NT2/D1 (cell line): ENCODE measurements around the gene SOAT2.

Experiments
- DNase-seq: peaks from one replicate; pipeline ENCODE4 v3.0.0-alpha.2; 2011; ENCODE audit warnings: low read depth, low spot score
- H3K27me3 ChIP-seq: 2 replicates; pipeline ENCODE4 v1.6.0; 2011; ENCODE audit warnings: mild to moderate bottlenecking; ENCODE audit not compliant: insufficient read length, insufficient read depth
- H3K36me3 ChIP-seq: 2 replicates; pipeline ENCODE4 v1.6.1; 2011; ENCODE audit warnings: mild to moderate bottlenecking, low read length, mixed read lengths; ENCODE audit not compliant: insufficient read depth, insufficient read length
- H3K4me1 ChIP-seq: 2 replicates; pipeline ENCODE4 v1.5.1; 2011; ENCODE audit not compliant: insufficient read depth, insufficient read length
- H3K4me3 ChIP-seq: 2 replicates; pipeline ENCODE4 v1.5.1; 2011; ENCODE audit warnings: low read depth; ENCODE audit not compliant: insufficient read length
- H3K9ac ChIP-seq: 2 replicates; pipeline ENCODE4 v1.6.0; 2011; ENCODE audit warnings: low read depth; ENCODE audit not compliant: insufficient read length
- H3K9me3 ChIP-seq: 2 replicates; pipeline ENCODE4 v1.5.1; 2011; ENCODE audit warnings: mild to moderate bottlenecking, low read length; ENCODE audit not compliant: insufficient read depth
- SUZ12 ChIP-seq: IDR thresholded peaks from 2 replicates; pipeline ENCODE4 v1.6.1; 2011; ENCODE audit not compliant: insufficient read length, insufficient read depth; ENCODE audit errors: extremely low read depth
- YY1 ChIP-seq: IDR thresholded peaks from 2 replicates; pipeline ENCODE4 v1.6.1; 2011; ENCODE audit not compliant: insufficient read length, insufficient read depth
- ZNF274 ChIP-seq: IDR thresholded peaks from 2 replicates; pipeline ENCODE4 v1.6.1; 2011; ENCODE audit warnings: mild to moderate bottlenecking, low read depth, low read length

SOAT2 gene

DNA sequence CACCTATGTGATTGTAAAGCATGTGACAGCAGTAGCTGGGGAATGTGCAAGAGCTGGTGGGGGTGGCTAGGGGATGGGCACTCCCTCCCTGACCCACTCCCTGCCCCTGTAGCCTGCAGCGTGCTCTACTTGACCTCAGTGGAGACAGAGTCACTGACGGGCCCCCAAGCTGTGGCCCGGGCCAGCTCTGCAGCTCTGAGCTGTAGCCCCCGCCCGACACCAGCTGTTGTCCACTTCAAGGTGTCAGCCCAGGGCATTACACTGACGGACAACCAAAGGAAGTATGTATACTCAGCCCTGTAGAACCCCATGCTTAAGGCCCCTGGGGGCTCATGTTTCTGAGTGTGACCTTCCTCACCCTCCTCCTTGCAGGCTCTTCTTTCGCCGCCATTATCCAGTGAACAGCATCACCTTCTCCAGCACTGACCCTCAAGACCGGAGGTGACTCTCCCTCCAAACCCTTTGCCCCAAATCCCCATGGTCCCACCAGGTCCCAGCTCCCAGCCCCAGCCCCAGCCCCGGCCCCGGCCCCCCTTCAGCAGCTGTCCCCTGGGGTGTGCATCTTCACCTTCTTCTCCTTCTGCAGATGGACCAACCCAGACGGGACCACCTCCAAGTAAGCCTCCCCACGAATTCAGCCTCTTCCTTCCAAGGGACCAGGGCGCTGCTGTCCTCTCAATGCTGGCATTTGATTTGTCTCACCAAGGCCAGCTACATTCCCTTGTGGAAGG lies 40.1 kb upstream of the SOAT2 start:
- peaks cover 12% of the 10 kb centered on the region for H3K4me1 ChIP-seq
- no peaks in the 10 kb centered on the region for H3K9me3 ChIP-seq
- no peak overlapping the region for H3K9ac ChIP-seq
- peaks cover 2% of the 10 kb centered on the region for H3K27me3 ChIP-seq
- TF ChIP-seq SUZ12 (no peak), YY1 (no peak), ZNF274 (no peak)
- H3K4me3 ChIP-seq = no peak overlapping the region
- H3K36me3 ChIP-seq = peaks cover 29% of the 10 kb centered on the region
- no peak for DNase-seq

- no peaks in the 10 kb centered on the region for H3K9me3 ChIP-seq
- H3K4me1 ChIP-seq = peaks cover 14% of the 10 kb centered on the region
- peaks cover 29% of the 10 kb centered on the region for H3K36me3 ChIP-seq
- H3K27me3 ChIP-seq = no peaks in the 10 kb centered on the region
- no peak for DNase-seq
- TF ChIP-seq SUZ12 (no peak), ZNF274 (no peak), YY1 (no peak)
- H3K4me3 ChIP-seq = no peak overlapping the region
- H3K9ac ChIP-seq = no peak overlapping the region
These were observed 39.3 kb upstream of the SOAT2 start for GRCh38 chr12:53063708-53064612.

- Histone ChIP-seq H3K9ac (no peak overlapping the region), H3K36me3 (peaks cover 29% of the 10 kb centered on the region)
- TF ChIP-seq ZNF274 (no peak), YY1 (no peak), SUZ12 (no peak)
These were observed 38.5 kb upstream of the SOAT2 start for GRCh38 chr12:53064613-53065436.

DNA sequence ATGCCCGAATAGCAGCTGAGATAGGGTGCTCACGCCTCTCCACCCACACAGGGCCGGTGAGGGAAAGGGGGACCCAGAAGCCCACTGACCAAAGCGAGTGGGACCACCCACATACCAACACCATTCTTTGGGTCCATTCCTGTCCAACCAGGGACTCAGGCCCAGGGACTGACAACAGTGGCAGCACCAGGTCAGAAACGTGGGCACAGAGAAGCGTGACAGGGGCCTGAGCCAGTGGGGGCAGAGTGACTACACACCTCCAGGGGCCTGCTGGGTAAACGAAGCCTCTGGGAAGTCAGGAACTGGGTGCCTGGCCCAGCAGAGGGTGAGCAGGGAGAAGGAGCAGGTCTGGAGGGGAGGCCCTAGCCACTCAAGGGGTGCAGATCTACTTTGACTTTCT lies 37.8 kb upstream of the SOAT2 start:
- no peak for DNase-seq
- TF ChIP-seq ZNF274 (no peak), SUZ12 (no peak), YY1 (no peak)
- H3K36me3 ChIP-seq = peaks cover 29% of the 10 kb centered on the region
- H3K27me3 ChIP-seq = no peaks in the 10 kb centered on the region
- H3K9ac ChIP-seq = peak overlapping the region; percentile 39
- no peaks in the 10 kb centered on the region for H3K9me3 ChIP-seq
- no peak overlapping the region for H3K4me3 ChIP-seq
- peaks cover 26% of the 10 kb centered on the region for H3K4me1 ChIP-seq

More at GRCh38 chr12:53064613-53065436, 38.5 kb upstream of the SOAT2 start:
- H3K4me3 ChIP-seq = no peak overlapping the region
- DNase-seq = no peak
- H3K4me1 ChIP-seq = peaks cover 23% of the 10 kb centered on the region
- H3K9me3 ChIP-seq = no peaks in the 10 kb centered on the region
- H3K27me3 ChIP-seq = no peaks in the 10 kb centered on the region

- Histone ChIP-seq H3K4me1 (peaks cover 34% of the 10 kb centered on the region), H3K27me3 (no peaks in the 10 kb centered on the region), H3K4me3 (no peak overlapping the region), H3K9me3 (no peaks in the 10 kb centered on the region), H3K36me3 (peaks cover 29% of the 10 kb centered on the region), H3K9ac (peak overlapping the region; percentile 39)
- TF ChIP-seq YY1 (no peak), SUZ12 (no peak), ZNF274 (no peak)
- no peak for DNase-seq
These were observed 37.0 kb upstream of the SOAT2 start for GRCh38 chr12:53065975-53066931.
